Measurements from ENCODE around the gene GALNT16. TPM values are rescaled to one million over a fixed set of nuclear protein-coding genes. Genes with fewer than 3 reads are reported as not detected.

Gene GALNT16
- total RNA-seq, 1 donor from 2014 or later = not detected

DNA sequence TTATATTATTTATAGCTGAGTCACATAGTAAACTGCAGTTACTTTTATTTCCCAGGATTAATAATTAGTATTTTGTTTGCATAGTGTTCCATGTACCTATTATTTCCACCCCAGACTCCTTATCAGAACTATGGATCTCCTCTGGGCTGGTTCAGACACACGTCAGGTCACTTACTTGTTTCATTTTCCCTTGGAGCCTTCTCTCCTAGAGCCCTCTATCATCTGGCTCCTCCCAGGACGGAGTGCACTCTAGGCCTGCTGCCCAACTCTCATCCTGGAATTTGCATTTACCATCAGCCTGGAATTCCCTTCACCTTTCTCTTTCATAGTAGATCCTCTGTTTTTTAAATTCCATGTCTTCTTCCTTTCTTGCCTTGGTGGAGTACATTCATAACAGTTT is 28.5 kb upstream of the GALNT16 start:
- H3K36me3 ChIP-seq (ENCODE audit: control insufficient read depth, insufficient read depth, low read length) = peaks cover 6% of the 10 kb centered on the region
- H3K27me3 ChIP-seq (ENCODE audit: control insufficient read depth, insufficient read depth, low read length) = no peaks in the 10 kb centered on the region
- H3K4me3 ChIP-seq (ENCODE audit: low read depth, low read length) = no peak overlapping the region
- TF ChIP-seq, protein P1, sequence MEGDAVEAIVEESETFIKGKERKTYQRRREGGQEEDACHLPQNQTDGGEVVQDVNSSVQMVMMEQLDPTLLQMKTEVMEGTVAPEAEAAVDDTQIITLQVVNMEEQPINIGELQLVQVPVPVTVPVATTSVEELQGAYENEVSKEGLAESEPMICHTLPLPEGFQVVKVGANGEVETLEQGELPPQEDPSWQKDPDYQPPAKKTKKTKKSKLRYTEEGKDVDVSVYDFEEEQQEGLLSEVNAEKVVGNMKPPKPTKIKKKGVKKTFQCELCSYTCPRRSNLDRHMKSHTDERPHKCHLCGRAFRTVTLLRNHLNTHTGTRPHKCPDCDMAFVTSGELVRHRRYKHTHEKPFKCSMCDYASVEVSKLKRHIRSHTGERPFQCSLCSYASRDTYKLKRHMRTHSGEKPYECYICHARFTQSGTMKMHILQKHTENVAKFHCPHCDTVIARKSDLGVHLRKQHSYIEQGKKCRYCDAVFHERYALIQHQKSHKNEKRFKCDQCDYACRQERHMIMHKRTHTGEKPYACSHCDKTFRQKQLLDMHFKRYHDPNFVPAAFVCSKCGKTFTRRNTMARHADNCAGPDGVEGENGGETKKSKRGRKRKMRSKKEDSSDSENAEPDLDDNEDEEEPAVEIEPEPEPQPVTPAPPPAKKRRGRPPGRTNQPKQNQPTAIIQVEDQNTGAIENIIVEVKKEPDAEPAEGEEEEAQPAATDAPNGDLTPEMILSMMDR (IDR thresholded peaks at IDR 0.05; ENCODE audit: insufficient read depth, low read length, severe bottlenecking) = no peak
- DNase-seq (ENCODE audit: low read depth) (no peak), FAIRE-seq (no peak)

DNA sequence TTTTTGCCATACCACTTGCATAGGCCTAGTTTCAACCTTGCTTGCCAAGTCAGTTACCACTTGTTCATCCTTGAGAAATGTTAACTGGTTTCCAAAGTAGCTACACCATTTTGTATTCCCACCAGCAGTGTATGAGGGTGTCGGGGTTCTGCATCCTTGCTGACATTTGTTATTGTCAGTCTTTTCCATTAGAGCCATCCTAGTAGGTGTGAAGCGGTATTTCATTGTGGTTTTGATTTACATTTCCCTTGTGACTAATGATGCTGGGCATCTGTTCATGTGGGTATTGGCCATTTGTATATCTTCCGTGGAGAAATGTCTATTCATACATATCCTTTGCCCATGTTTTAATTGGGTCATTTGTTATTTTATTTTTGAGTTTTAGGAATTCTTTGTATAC is 27.6 kb upstream of the GALNT16 start:
- no peak for DNase-seq (ENCODE audit: low read depth)
- H3K27me3 ChIP-seq (ENCODE audit: control insufficient read depth, insufficient read depth, low read length) = no peaks in the 10 kb centered on the region
- peaks cover 10% of the 10 kb centered on the region for H3K36me3 ChIP-seq (ENCODE audit: control insufficient read depth, insufficient read depth, low read length)
- TF ChIP-seq, protein P1 (IDR thresholded peaks at IDR 0.05; ENCODE audit: insufficient read depth, low read length, severe bottlenecking) = no peak
- FAIRE-seq = no peak
- H3K4me3 ChIP-seq (ENCODE audit: low read depth, low read length) = no peak overlapping the region

DNA sequence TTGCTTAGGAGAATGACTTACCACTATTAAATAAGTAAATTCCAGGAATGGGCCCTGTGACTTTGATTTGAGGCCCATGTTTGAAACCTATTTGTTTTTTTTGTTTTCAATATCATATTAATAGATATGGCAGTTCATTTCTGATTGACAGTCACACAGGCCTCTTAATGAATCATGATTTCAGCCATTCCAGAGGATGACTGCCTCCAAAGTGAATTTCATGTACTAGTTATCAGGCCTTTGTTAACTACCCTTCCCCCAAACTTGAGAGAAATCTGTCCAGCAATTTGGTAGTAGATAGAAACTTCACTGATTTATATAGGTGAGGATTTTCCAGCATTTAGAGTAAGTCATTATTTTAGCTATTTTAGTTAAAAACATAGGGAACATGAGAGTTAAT is 25.9 kb upstream of the GALNT16 start:
- H3K4me3 ChIP-seq (ENCODE audit: low read depth, low read length) = no peak overlapping the region
- TF ChIP-seq, protein P1 (IDR thresholded peaks at IDR 0.05; ENCODE audit: insufficient read depth, low read length, severe bottlenecking) = no peak
- H3K27me3 ChIP-seq (ENCODE audit: control insufficient read depth, insufficient read depth, low read length) = no peaks in the 10 kb centered on the region
- DNase-seq (ENCODE audit: low read depth) = no peak
- FAIRE-seq = no peak
- H3K36me3 ChIP-seq (ENCODE audit: control insufficient read depth, insufficient read depth, low read length) = peaks cover 15% of the 10 kb centered on the region

DNA sequence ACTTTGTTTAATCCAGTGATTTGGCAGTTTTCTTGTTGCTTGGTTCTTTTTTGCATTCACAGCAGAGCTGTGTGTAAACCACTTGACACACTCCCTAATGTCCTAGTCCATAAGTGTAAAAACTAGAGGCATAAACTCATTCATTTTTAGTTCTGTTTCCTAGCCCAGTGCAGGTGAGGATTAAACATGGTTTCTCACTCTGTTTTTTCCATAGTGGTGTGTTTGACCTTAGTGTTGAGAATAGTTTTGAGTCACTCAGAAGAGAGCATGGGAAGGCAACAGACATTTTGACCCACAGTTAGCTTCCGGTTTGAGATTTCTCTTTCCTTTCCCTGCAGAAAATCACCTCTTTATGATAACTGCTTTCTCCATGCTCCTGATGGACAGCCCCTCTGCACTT is 24.2 kb upstream of the GALNT16 start:
- no peak for FAIRE-seq
- TF ChIP-seq, protein P1 (IDR thresholded peaks at IDR 0.05; ENCODE audit: insufficient read depth, low read length, severe bottlenecking) = no peak
- peaks cover 15% of the 10 kb centered on the region for H3K36me3 ChIP-seq (ENCODE audit: control insufficient read depth, insufficient read depth, low read length)

DNA sequence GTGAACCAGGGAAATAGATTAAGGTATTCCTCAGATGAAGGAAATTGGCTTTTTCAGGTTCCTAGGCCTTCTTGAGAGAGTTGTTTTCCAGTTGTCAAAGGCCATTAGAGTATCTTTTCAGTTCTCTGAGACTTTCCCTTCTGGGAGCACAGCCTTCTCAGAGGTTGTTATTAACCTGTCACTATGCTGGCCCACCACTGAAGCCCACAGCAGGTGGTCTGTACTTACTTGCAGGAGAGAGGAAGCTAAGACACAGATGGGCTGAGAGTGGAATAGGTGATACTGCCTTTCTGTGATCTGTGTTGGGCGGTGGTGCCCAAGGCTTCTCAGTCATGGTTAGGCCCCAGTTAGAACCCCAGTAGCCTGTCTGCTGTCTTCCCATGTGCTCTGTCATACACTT is 22.8 kb upstream of the GALNT16 start:
- no peak for FAIRE-seq
- TF ChIP-seq, protein P1 (IDR thresholded peaks at IDR 0.05; ENCODE audit: insufficient read depth, low read length, severe bottlenecking) = no peak
- H3K36me3 ChIP-seq (ENCODE audit: control insufficient read depth, insufficient read depth, low read length) = peaks cover 14% of the 10 kb centered on the region

More for the DNA sequence above, 24.2 kb upstream of the GALNT16 start:
- Histone ChIP-seq H3K4me3 (ENCODE audit: low read depth, low read length) (no peak overlapping the region), H3K27me3 (ENCODE audit: control insufficient read depth, insufficient read depth, low read length) (no peaks in the 10 kb centered on the region)
- DNase-seq (ENCODE audit: low read depth) = no peak

DNA sequence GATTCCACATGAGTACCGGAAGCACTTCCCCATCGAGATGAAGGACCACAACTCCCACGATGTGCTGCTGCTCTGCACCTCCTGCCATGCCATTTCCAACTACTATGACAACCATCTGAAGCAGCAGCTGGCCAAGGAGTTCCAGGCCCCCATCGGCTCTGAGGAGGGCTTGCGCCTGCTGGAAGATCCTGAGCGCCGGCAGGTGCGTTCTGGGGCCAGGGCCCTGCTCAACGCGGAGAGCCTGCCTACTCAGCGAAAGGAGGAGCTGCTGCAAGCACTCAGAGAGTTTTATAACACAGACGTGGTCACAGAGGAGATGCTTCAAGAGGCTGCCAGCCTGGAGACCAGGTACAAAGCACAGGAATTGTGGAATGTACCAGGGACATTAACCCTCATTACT is 22.4 kb upstream of the GALNT16 start:
- TF ChIP-seq, protein P1 (IDR thresholded peaks at IDR 0.05; ENCODE audit: insufficient read depth, low read length, severe bottlenecking) = no peak
- Histone ChIP-seq H3K36me3 (ENCODE audit: control insufficient read depth, insufficient read depth, low read length) (peaks cover 14% of the 10 kb centered on the region), H3K4me3 (ENCODE audit: low read depth, low read length) (no peak overlapping the region), H3K27me3 (ENCODE audit: control insufficient read depth, insufficient read depth, low read length) (no peaks in the 10 kb centered on the region)
- FAIRE-seq = no peak
- no peak for DNase-seq (ENCODE audit: low read depth)

More for the DNA sequence above, 22.8 kb upstream of the GALNT16 start:
- H3K4me3 ChIP-seq (ENCODE audit: low read depth, low read length) = no peak overlapping the region
- no peaks in the 10 kb centered on the region for H3K27me3 ChIP-seq (ENCODE audit: control insufficient read depth, insufficient read depth, low read length)
- DNase-seq (ENCODE audit: low read depth) = no peak
